GM18868 (cell line): ENCODE data around the gene SLC5A10.
A peak's percentile ranks its signal among the peaks of the same experiment; 100 is the strongest.
"Not testable (repeated sequence)": the region's sequence is repeated elsewhere in the genome, so short reads cannot be mapped to it uniquely, and the experiment has no call there.

Experiments used
- ATAC-seq: cut with Tn5 transposase; IDR thresholded peaks from one replicate; pipeline ENCODE4 v1.9.1; 2021; ENCODE audit warnings: mild to moderate bottlenecking, moderate library complexity; ENCODE audit not compliant: unreplicated experiment

SLC5A10 gene

GRCh38 chr17:19017401-19017800 is 65.4 kb downstream of the SLC5A10 start:
- ATAC-seq, result no peak

GRCh38 chr17:19017804-19018599 is 66.0 kb downstream of the SLC5A10 start:
- ATAC-seq, result no peak

- no peak for ATAC-seq
Observed at GRCh38 chr17:19018600-19018950, 66.6 kb downstream of the SLC5A10 start.

- no peak for ATAC-seq
Observed at GRCh38 chr17:19019041-19019941, 67.3 kb downstream of the SLC5A10 start.

GRCh38 chr17:19020016-19020415 is 68.1 kb downstream of the SLC5A10 start:
- no peak for ATAC-seq

- not testable (repeated sequence) for ATAC-seq
Observed at GRCh38 chr17:19021011-19021621, 69.2 kb downstream of the SLC5A10 start.

GRCh38 chr17:19021622-19022083 is 69.7 kb downstream of the SLC5A10 start:
- no peak for ATAC-seq

GRCh38 chr17:19022128-19022527 is 70.2 kb downstream of the SLC5A10 start:
- no peak for ATAC-seq

- ATAC-seq, result no peak
Observed at GRCh38 chr17:19022747-19023146, 70.8 kb downstream of the SLC5A10 start.

- ATAC-seq, result no peak
Observed at GRCh38 chr17:19023209-19023999, 71.4 kb downstream of the SLC5A10 start.

GRCh38 chr17:19024101-19025078 is 72.4 kb downstream of the SLC5A10 start:
- ATAC-seq, result no peak

GRCh38 chr17:19028671-19029070 is 76.7 kb downstream of the SLC5A10 start:
- not testable (repeated sequence) for ATAC-seq

- ATAC-seq, result not testable (repeated sequence)
Observed at GRCh38 chr17:19029740-19030139, 77.8 kb downstream of the SLC5A10 start.

GRCh38 chr17:19030771-19031449 is 78.9 kb downstream of the SLC5A10 start:
- ATAC-seq, result not testable (repeated sequence)

GRCh38 chr17:19031729-19032128 is 79.8 kb downstream of the SLC5A10 start:
- not testable (repeated sequence) for ATAC-seq

GRCh38 chr17:19032377-19032988 is 80.5 kb downstream of the SLC5A10 start:
- ATAC-seq, result peak; percentile 59

- peak; percentile 31 for ATAC-seq
Observed at GRCh38 chr17:19036186-19036585, 84.2 kb downstream of the SLC5A10 start.

GRCh38 chr17:19037547-19037946 is 85.6 kb downstream of the SLC5A10 start:
- not testable (repeated sequence) for ATAC-seq
